Liver (tissue), 9 donors: Measurements from ENCODE around the gene CCR4. TPM values are rescaled to one million over a fixed set of nuclear protein-coding genes. Genes with fewer than 3 reads are reported as not detected.
A peak's percentile ranks its signal among the peaks of the same experiment; 100 is the strongest.
"Not testable (repeated sequence)": the region's sequence is repeated elsewhere in the genome, so short reads cannot be mapped to it uniquely, and the experiment has no call there.

Experiments
- DNase-seq: peaks from one replicate; pipeline ENCODE4 v3.0.0-alpha.2; 2017; ENCODE audit warnings: low spot score
- H3K27ac ChIP-seq, 2 donors: one replicate each; pipeline ENCODE4 v1.7.0; 2013; ENCODE audit warnings: inconsistent platforms in 2 of 2, low read length in 2 of 2, control low read depth in 1 of 2, low read depth in 1 of 2, mild to moderate bottlenecking in 1 of 2
- H3K27me3 ChIP-seq, 4 donors: one replicate each; pipeline versions ENCODE4 v1.6.1 to v1.7.0; 2013; ENCODE audit warnings: low read length in 3 of 4, inconsistent platforms in 1 of 4, mild to moderate bottlenecking in 1 of 4, moderate library complexity in 1 of 4; ENCODE audit not compliant: control insufficient read depth in 4 of 4, insufficient read depth in 4 of 4
- H3K36me3 ChIP-seq, 4 donors: one replicate each; pipeline versions ENCODE4 v1.6.1 to v1.7.0; 2013; ENCODE audit warnings: low read length in 3 of 4, mild to moderate bottlenecking in 3 of 4, low read depth in 1 of 4, moderate library complexity in 1 of 4; ENCODE audit not compliant: control insufficient read depth in 4 of 4, insufficient read depth in 3 of 4
- H3K4me1 ChIP-seq, 4 donors: one replicate each; pipeline versions ENCODE4 v1.6.1 to v1.7.0; 2013; ENCODE audit warnings: low read length in 3 of 4, mild to moderate bottlenecking in 3 of 4, moderate library complexity in 1 of 4; ENCODE audit not compliant: control insufficient read depth in 4 of 4, insufficient read depth in 4 of 4
- H3K4me3 ChIP-seq, 3 donors: one replicate each; pipeline versions ENCODE4 v1.6.1 to v1.7.0; 2013; ENCODE audit warnings: low read length in 3 of 3, control low read depth in 1 of 3, low read depth in 1 of 3, mild to moderate bottlenecking in 1 of 3
- H3K9ac ChIP-seq, 2 donors: one replicate each; pipeline ENCODE4 v1.7.0; 2013; ENCODE audit warnings: low read length in 2 of 2, mild to moderate bottlenecking in 2 of 2, moderate library complexity in 2 of 2, control low read depth in 1 of 2, low read depth in 1 of 2
- H3K9me3 ChIP-seq, 4 donors: one replicate each; pipeline versions ENCODE4 v1.6.1 to v1.7.0; 2013; ENCODE audit warnings: low read length in 3 of 4; ENCODE audit not compliant: control insufficient read depth in 4 of 4
- FOXA2 ChIP-seq: IDR thresholded peaks from 2 replicates; pipeline ENCODE4 v1.6.1; 2016; ENCODE audit warnings: antibody characterized with exemption
- JUND ChIP-seq, 2 donors: IDR thresholded peaks; 2 replicates each; pipeline ENCODE4 v1.6.1; 2016; ENCODE audit warnings: antibody characterized with exemption in 2 of 2
- RAD21 ChIP-seq, 2 donors: IDR thresholded peaks; 2 replicates each; pipeline ENCODE4 v1.6.1; 2016; ENCODE audit warnings: antibody characterized with exemption in 2 of 2, mild to moderate bottlenecking in 2 of 2
- TAF1 ChIP-seq: conservative IDR thresholded peaks from 2 replicates; pipeline ENCODE4 v1.6.1; 2016; ENCODE audit warnings: antibody characterized with exemption, mild to moderate bottlenecking
- WGBS: extraction: QIAGEN DNeasy Blood & Tissue Kit; methylation state at CpG from one replicate; pipeline ENCODE4 v1.1.7; 2013; 5-methylcytosine and 5-hydroxymethylcytosine counted together
- polyA plus RNA-seq, 2 donors: library from polyadenylated mRNA; stranded (reverse) in 1 of 2; unstranded in 1 of 2; fragments of 200-250 nt in 1 of 2; fragments of >200 nt in 1 of 2; fragmentation: Nextera tagmentation in 1 of 2; extraction: Ambion mirVana in 1 of 2; gene quantifications; one replicate each; pipeline versions ENCODE4 v1.2.1 to v1.2.3, GENCODE V29; 2013 to 2015
- total RNA-seq, 2 donors: library from RNA; depleted of rRNA; stranded (reverse); fragments of >200 nt; gene quantifications; one replicate each; pipeline ENCODE4 v1.2.3, GENCODE V29; 2014
- TF ChIP-seq, protein P1 (sequence below): IDR thresholded peaks from 2 replicates; pipeline ENCODE4 v1.6.1; 2016; ENCODE audit warnings: antibody characterized with exemption, mild to moderate bottlenecking
- TF ChIP-seq, protein P2 (sequence below): IDR thresholded peaks from 2 replicates; pipeline ENCODE4 v1.6.1; 2016; ENCODE audit warnings: antibody characterized with exemption
- TF ChIP-seq, protein P3 (sequence below): fragments of 150-350 bp; IDR thresholded peaks from 2 replicates; pipeline ENCODE4 v1.5.1; 2017; ENCODE audit warnings: improper control_type of control experiment, low read depth, low read length; ENCODE audit not compliant: missing input control
- donor health status: healthy.
- donor health status: healthy.
- donor health status: healthy.
- donor health status: healthy.
- donor health status: healthy.

The CCR4 gene
- total and polyA plus RNA-seq, 4 donors = 0.07 to 1.0 (median 0.17) TPM

DNA sequence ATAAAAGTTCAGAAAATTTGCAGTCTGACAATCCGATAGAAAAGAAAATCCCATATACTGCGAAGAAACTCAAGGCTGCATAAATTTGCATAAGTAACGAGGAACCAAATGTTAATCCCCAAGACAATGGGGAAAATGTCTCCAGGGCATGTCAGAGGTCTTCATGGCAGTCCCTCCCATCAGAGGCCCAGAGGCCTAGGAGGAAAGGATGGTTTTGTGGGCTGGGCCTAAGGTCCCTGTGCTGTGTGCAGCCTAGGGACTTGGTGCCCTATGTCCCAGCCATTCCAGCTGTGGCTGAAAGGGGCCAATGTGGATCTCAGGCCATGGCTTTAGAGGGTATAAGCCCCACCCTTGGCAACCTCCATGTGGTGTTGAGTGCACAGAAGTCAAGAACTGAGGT lies 21.3 kb upstream of the CCR4 start (continued):
- TF ChIP-seq, protein P1, sequence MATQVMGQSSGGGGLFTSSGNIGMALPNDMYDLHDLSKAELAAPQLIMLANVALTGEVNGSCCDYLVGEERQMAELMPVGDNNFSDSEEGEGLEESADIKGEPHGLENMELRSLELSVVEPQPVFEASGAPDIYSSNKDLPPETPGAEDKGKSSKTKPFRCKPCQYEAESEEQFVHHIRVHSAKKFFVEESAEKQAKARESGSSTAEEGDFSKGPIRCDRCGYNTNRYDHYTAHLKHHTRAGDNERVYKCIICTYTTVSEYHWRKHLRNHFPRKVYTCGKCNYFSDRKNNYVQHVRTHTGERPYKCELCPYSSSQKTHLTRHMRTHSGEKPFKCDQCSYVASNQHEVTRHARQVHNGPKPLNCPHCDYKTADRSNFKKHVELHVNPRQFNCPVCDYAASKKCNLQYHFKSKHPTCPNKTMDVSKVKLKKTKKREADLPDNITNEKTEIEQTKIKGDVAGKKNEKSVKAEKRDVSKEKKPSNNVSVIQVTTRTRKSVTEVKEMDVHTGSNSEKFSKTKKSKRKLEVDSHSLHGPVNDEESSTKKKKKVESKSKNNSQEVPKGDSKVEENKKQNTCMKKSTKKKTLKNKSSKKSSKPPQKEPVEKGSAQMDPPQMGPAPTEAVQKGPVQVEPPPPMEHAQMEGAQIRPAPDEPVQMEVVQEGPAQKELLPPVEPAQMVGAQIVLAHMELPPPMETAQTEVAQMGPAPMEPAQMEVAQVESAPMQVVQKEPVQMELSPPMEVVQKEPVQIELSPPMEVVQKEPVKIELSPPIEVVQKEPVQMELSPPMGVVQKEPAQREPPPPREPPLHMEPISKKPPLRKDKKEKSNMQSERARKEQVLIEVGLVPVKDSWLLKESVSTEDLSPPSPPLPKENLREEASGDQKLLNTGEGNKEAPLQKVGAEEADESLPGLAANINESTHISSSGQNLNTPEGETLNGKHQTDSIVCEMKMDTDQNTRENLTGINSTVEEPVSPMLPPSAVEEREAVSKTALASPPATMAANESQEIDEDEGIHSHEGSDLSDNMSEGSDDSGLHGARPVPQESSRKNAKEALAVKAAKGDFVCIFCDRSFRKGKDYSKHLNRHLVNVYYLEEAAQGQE = no peak

DNA sequence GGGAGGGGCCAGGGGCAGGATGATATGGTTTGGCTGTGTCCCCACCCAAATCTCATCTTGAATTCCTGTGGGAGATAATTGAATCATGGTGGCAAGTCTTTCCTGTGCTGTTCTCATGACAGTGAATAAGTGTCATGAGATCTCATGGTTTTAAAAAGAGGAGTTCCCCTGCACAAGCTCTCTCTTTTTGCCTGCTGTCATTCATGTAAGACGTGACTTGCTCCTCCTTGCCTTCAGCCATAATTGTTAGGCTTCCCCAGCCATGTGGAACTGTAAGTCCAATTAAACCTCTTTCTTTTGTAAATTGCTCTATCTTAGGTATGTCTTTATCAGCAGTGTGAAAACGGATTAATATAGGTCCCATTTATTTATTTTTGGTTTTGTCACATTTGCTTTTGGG lies 20.2 kb upstream of the CCR4 start:
- not testable (repeated sequence) for H3K27me3 ChIP-seq, H3K27ac ChIP-seq, H3K4me3 ChIP-seq, H3K4me1 ChIP-seq, H3K36me3 ChIP-seq, H3K9ac ChIP-seq, DNase-seq, H3K9me3 ChIP-seq
- 82% methylated on average over 2 of the region's 2 CpGs for WGBS

DNA sequence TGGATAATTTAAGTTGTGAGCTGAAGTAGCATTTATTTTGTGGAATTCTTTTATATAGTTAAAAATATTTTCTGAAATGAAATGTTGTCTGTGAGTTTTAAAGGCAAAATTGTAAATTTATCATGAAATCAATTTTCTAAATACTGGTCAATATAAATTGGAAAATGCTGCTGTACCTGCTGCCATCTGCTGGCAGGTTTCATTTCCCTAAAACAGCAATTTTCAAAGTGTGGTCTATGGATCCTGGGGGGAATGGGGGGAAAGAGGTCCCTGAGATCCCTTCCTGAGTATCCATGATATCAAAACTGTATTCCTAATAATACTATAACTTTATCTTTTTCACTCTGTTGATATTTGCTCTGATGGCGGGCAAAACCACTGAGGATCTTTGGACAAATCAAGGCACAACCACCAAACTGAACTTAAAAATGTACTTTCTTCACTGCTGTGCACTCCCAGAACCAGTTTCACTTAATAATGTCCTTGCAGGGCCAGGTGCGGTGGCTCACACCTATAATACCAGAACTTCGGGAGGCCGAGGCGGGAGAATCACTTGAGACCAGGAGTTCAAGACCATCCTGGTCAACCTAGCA lies 17.2 kb upstream of the CCR4 start:
- Histone ChIP-seq H3K4me1 (no peaks in the 10 kb centered on the region), H3K4me3 (no peak overlapping the region), H3K9ac (no peak overlapping the region), H3K27ac (no peak overlapping the region), H3K27me3 (no peaks in the 10 kb centered on the region), H3K9me3 (no peaks in the 10 kb centered on the region), H3K36me3 (no peaks in the 10 kb centered on the region)
- no peak for DNase-seq
- WGBS = 77% methylated on average over 5 of the region's 5 CpGs
- TF ChIP-seq JUND (IDR thresholded peaks at IDR 0.05) (no peak), TAF1 (no peak), RAD21 (IDR thresholded peaks at IDR 0.05) (peak; percentile 78 to 80), FOXA2 (no peak)
- TF ChIP-seq, protein P1 = no peak
- TF ChIP-seq, protein P2, sequence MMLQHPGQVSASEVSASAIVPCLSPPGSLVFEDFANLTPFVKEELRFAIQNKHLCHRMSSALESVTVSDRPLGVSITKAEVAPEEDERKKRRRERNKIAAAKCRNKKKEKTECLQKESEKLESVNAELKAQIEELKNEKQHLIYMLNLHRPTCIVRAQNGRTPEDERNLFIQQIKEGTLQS = no peak
- TF ChIP-seq, protein P3, sequence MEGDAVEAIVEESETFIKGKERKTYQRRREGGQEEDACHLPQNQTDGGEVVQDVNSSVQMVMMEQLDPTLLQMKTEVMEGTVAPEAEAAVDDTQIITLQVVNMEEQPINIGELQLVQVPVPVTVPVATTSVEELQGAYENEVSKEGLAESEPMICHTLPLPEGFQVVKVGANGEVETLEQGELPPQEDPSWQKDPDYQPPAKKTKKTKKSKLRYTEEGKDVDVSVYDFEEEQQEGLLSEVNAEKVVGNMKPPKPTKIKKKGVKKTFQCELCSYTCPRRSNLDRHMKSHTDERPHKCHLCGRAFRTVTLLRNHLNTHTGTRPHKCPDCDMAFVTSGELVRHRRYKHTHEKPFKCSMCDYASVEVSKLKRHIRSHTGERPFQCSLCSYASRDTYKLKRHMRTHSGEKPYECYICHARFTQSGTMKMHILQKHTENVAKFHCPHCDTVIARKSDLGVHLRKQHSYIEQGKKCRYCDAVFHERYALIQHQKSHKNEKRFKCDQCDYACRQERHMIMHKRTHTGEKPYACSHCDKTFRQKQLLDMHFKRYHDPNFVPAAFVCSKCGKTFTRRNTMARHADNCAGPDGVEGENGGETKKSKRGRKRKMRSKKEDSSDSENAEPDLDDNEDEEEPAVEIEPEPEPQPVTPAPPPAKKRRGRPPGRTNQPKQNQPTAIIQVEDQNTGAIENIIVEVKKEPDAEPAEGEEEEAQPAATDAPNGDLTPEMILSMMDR = peak; percentile 61
